ENCODE results near the gene USP22.

Gene USP22

DNA sequence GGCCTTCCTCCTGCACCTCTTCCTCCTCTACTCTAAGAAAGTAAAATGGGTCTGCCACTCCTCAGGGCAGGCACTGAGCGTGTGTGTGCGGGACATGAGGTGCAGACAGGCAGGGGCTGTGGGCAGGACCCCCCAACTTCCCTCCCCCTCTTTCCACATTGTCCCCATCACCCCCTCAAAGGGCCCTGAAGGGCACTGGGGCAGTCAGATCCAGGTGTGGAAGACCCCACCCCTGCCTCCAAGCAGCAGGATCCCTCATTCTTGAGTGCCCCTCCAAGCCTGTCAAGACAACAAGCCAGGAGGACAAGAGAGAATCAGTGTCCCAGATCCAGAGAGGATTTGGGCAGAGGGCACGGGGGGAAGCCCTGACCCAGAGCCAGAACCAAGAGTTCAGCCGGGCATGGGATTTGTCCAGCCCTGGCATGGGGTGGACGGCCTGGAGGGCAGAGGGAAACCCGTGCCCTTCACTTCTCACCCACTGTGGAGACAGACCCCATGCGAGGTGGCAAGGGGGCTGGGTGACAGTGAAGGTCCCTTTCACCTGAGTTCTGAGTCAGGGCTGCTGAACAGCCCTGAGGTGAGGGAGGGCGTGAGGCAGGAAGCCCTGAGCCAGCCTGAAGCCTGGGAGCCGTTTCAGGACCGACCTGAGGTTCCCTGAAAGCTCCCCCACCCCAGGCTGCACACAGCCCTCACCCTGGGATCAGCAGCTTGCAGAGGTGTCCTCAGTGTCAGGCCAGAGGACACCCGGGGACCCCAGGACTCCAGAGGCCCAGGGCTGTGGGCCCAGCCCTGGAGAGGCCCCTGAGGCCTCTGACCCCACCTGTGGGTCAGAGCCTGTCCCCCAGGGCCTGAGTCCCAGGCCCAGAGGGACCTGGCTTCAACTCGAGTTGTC lies 45.8 kb downstream of the USP22 start:
- no peak overlapping the region for H3K4me3 ChIP-seq (ENCODE audit: low read length)
- TF ChIP-seq, protein P1, sequence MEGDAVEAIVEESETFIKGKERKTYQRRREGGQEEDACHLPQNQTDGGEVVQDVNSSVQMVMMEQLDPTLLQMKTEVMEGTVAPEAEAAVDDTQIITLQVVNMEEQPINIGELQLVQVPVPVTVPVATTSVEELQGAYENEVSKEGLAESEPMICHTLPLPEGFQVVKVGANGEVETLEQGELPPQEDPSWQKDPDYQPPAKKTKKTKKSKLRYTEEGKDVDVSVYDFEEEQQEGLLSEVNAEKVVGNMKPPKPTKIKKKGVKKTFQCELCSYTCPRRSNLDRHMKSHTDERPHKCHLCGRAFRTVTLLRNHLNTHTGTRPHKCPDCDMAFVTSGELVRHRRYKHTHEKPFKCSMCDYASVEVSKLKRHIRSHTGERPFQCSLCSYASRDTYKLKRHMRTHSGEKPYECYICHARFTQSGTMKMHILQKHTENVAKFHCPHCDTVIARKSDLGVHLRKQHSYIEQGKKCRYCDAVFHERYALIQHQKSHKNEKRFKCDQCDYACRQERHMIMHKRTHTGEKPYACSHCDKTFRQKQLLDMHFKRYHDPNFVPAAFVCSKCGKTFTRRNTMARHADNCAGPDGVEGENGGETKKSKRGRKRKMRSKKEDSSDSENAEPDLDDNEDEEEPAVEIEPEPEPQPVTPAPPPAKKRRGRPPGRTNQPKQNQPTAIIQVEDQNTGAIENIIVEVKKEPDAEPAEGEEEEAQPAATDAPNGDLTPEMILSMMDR (IDR thresholded peaks at IDR 0.05; ENCODE audit: insufficient read depth, low read depth, low read length, missing control alignments), result no peak
- DNase-seq (ENCODE audit: low read depth), result no peak

DNA sequence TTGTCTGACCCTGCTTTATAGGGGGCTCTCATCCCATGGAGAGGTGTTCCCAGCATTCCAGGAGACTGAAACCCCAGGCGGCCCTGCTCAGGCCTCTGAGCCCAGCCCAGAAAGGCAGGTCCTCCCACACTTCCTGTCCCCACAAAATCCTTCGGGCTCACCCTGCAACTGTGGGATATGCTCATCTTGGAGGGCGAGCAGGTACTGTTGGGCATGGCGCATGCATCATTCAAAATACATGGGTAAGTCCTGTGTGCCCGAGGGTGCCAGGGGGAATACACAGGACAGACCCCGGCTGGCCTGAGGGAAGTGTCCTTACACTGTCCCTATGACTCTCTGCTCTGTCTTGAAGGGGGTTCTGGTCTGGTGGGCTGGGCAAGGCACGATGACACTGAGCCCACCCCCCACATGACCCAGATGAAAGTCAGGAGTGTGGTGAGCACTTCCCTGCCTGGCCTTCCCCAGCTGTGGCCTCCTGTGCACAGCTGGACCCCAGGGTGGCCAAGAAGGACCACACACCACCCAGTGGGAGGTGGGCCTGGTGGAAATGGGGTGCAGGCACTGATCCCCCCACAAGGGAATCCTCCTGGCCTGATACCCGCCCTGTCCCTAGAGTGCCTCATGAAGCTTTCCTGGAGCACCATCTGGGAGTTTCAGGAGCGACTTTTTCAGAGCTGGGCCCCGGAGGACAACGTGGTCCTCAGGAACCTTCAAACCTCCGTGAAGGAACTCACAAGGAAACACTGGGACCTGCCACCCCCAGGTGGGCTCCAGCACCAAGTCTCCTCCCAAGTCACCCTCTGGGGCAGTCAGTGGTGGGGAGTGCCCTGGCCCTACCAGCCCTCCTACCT lies 46.7 kb downstream of the USP22 start:
- TF ChIP-seq, protein P1 (IDR thresholded peaks at IDR 0.05; ENCODE audit: insufficient read depth, low read depth, low read length, missing control alignments), result no peak
- DNase-seq (ENCODE audit: low read depth), result no peak
- H3K4me3 ChIP-seq (ENCODE audit: low read length), result no peak overlapping the region

- DNase-seq (ENCODE audit: low read depth), result no peak
- TF ChIP-seq, protein P1 (IDR thresholded peaks at IDR 0.05; ENCODE audit: insufficient read depth, low read depth, low read length, missing control alignments), result no peak
- no peak overlapping the region for H3K4me3 ChIP-seq (ENCODE audit: low read length)
Measured at GRCh38 chr17:20995164-20995872, 47.5 kb downstream of the USP22 start.

GRCh38 chr17:20994779-20995149 lies 48.0 kb downstream of the USP22 start:
- no peak for DNase-seq (ENCODE audit: low read depth)
- H3K4me3 ChIP-seq (ENCODE audit: low read length), result no peak overlapping the region
- TF ChIP-seq, protein P1 (IDR thresholded peaks at IDR 0.05; ENCODE audit: insufficient read depth, low read depth, low read length, missing control alignments), result no peak

- no peak overlapping the region for H3K4me3 ChIP-seq (ENCODE audit: low read length)
- no peak for DNase-seq (ENCODE audit: low read depth)
- TF ChIP-seq, protein P1 (IDR thresholded peaks at IDR 0.05; ENCODE audit: insufficient read depth, low read depth, low read length, missing control alignments), result no peak
Measured at GRCh38 chr17:20993863-20994778, 48.7 kb downstream of the USP22 start.
